PC-9 (cell line): ENCODE data around the gene PLB1.

Experiments used
- EZH2 ChIP-seq: fragments of 200-600 bp; sonication (generic); IDR thresholded peaks from 2 replicates; pipeline ENCODE4 v1.8.0; 2017; ENCODE audit warnings: antibody characterized with exemption, low read depth
- TF ChIP-seq, protein P1 (sequence below): fragments of 200-600 bp; sonication (generic); conservative IDR thresholded peaks from 2 replicates; pipeline ENCODE4 v1.6.1; 2017; ENCODE audit warnings: mixed run types, antibody characterized with exemption, mild to moderate bottlenecking, moderate library complexity

DNA sequence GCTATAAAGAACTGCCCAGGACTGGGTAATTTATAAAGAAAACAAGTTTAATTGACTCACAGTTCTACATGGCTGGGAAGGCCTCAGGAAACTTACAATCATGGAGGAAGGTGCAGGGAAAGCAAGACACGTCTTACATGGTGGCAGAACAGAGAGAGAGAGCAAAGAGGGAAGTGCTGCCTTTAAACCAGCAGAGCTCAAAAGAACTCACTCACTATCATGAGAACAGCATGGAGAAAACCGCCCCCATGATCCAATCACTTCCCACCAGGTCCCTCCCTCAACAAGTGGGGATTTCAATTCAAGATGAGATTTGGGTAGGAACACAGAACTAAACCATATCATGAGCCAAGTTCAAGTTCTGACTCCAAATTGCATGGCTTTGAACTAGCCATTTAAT is 193.0 kb downstream of the PLB1 start:
- TF ChIP-seq, protein P1, sequence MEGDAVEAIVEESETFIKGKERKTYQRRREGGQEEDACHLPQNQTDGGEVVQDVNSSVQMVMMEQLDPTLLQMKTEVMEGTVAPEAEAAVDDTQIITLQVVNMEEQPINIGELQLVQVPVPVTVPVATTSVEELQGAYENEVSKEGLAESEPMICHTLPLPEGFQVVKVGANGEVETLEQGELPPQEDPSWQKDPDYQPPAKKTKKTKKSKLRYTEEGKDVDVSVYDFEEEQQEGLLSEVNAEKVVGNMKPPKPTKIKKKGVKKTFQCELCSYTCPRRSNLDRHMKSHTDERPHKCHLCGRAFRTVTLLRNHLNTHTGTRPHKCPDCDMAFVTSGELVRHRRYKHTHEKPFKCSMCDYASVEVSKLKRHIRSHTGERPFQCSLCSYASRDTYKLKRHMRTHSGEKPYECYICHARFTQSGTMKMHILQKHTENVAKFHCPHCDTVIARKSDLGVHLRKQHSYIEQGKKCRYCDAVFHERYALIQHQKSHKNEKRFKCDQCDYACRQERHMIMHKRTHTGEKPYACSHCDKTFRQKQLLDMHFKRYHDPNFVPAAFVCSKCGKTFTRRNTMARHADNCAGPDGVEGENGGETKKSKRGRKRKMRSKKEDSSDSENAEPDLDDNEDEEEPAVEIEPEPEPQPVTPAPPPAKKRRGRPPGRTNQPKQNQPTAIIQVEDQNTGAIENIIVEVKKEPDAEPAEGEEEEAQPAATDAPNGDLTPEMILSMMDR: no peak
- no peak for TF ChIP-seq EZH2
